EL (cell line): ENCODE results near the gene NPR2.

ENCODE experiments used
- DNase-seq: peaks from one replicate; pipeline ENCODE4 v3.0.0-alpha.2; 2016

Gene NPR2

GRCh38 chr9:35834260-35835215 lies 43.1 kb downstream of the NPR2 start:
- no peak for DNase-seq

GRCh38 chr9:35835216-35835632 lies 43.8 kb downstream of the NPR2 start:
- DNase-seq: no peak

- no peak for DNase-seq
Measured at GRCh38 chr9:35835766-35836165, 44.4 kb downstream of the NPR2 start.

- DNase-seq: no peak
Measured at GRCh38 chr9:35836595-35836994, 45.2 kb downstream of the NPR2 start.

- DNase-seq: no peak
Measured at GRCh38 chr9:35839926-35840325, 48.5 kb downstream of the NPR2 start.

- no peak for DNase-seq
Measured at GRCh38 chr9:35840881-35841644, 49.7 kb downstream of the NPR2 start.

- DNase-seq: no peak
Measured at GRCh38 chr9:35841645-35841900, 50.2 kb downstream of the NPR2 start.

GRCh38 chr9:35842020-35842745 lies 50.8 kb downstream of the NPR2 start:
- no peak for DNase-seq

GRCh38 chr9:35842795-35843194 lies 51.4 kb downstream of the NPR2 start:
- DNase-seq: no peak

GRCh38 chr9:35844628-35845270 lies 53.4 kb downstream of the NPR2 start:
- peak; percentile 93 for DNase-seq

GRCh38 chr9:35845824-35846771 lies 54.7 kb downstream of the NPR2 start:
- no peak for DNase-seq

GRCh38 chr9:35847792-35848572 lies 56.6 kb downstream of the NPR2 start:
- peak; percentile 89 for DNase-seq

GRCh38 chr9:35852267-35852815 lies 61.0 kb downstream of the NPR2 start:
- DNase-seq: no peak

GRCh38 chr9:35852876-35853865 lies 61.8 kb downstream of the NPR2 start:
- DNase-seq: no peak

- no peak for DNase-seq
Measured at GRCh38 chr9:35854091-35854762, 62.8 kb downstream of the NPR2 start.

GRCh38 chr9:35856206-35856605 lies 64.8 kb downstream of the NPR2 start:
- no peak for DNase-seq

GRCh38 chr9:35856882-35857281 lies 65.5 kb downstream of the NPR2 start:
- DNase-seq: no peak

- no peak for DNase-seq
Measured at GRCh38 chr9:35858458-35858857, 67.1 kb downstream of the NPR2 start.
